HUDEP-2 (cell line): ENCODE data around the gene KLHDC7B.
"Not testable (repeated sequence)": the region's sequence is repeated elsewhere in the genome, so short reads cannot be mapped to it uniquely, and the experiment has no call there.

ENCODE experiments used
- DNase-seq, 76 experiments: peaks; one replicate each; lab custom pipeline; 2025; ENCODE audit not compliant: unreplicated experiment in 76 of 76; lab: John Stamatoyannopoulos, UW

The KLHDC7B gene

DNA sequence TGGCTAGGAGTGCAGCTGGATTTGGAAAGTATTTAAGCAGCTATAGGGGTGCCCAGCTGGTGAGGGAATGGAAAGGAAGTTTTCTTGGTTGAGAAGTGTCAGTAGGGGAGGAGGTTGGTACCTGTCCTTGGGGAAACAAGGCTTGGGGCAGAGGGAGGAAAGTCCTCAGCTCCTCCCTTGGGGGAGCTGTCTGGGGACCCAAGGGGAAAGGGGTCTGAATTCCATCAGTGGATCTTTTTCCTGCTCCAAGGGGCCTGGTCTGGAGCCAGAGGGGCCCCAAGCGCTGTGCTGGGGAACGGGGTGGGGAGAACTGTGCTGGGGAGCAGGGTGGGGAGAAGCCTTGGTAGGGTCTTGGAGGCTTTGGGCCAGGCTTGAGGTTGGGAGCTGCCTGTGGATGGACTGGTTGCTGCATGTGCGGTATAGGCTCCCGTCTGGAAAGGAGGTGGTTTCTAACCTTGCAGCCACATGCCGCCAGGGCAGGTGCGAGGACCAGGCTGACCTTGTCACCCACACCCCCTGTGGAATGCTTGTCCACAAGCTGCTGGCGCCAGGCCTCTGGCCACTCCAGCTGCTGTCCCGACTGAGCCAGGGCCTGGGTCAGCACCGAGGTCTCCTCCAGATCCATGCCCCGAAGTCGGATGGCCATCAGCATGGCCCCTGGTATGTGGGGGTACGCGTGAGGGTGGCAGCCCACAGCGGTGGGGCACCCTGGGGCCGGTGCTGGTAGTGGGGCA is 16.9 kb upstream of the KLHDC7B start:
- no peak for DNase-seq

GRCh38 chr22:50529416-50529896 is 16.2 kb upstream of the KLHDC7B start:
- no peak for DNase-seq

GRCh38 chr22:50529897-50530579 is 15.7 kb upstream of the KLHDC7B start, which contains the start of gene TYMP:
TSS of gene TYMP (minus strand) at chr22:50530012. CDS start at chr22:50529709, 303 bp downstream.
- DNase-seq: peak in 63 of 76 experiments; percentile 11 to 76 (median 49)

GRCh38 chr22:50530580-50530876 is 15.2 kb upstream of the KLHDC7B start:
- DNase-seq: peak in 5 of 76 experiments; percentile 43 to 58 (median 53)

GRCh38 chr22:50530877-50531545 is 14.7 kb upstream of the KLHDC7B start:
- peak in 61 of 76 experiments; percentile 14 to 76 (median 55) for DNase-seq

DNA sequence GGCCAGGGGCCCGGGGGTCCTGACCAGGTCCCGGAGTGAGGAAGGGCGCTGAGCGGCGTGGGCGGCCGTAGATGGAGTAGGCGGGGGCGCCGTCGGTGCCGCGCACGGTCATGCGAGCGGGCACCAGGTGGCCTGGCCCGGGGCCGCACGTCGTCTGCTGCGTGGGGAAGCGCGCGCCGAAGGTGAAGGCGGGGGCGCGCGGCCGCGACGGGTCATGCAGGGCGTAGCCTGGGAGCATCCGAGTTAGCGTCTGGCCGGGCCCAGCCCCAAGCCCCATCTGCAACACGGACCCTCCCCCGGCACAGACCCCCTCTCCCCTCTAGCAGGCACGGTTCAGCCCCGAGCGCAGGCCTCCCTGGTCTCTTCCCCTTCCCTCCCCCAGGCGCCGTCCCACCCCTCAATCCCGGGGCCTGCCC is 14.1 kb upstream of the KLHDC7B start:
- peak in 4 of 76 experiments; percentile 18 to 32 (median 24) for DNase-seq

DNA sequence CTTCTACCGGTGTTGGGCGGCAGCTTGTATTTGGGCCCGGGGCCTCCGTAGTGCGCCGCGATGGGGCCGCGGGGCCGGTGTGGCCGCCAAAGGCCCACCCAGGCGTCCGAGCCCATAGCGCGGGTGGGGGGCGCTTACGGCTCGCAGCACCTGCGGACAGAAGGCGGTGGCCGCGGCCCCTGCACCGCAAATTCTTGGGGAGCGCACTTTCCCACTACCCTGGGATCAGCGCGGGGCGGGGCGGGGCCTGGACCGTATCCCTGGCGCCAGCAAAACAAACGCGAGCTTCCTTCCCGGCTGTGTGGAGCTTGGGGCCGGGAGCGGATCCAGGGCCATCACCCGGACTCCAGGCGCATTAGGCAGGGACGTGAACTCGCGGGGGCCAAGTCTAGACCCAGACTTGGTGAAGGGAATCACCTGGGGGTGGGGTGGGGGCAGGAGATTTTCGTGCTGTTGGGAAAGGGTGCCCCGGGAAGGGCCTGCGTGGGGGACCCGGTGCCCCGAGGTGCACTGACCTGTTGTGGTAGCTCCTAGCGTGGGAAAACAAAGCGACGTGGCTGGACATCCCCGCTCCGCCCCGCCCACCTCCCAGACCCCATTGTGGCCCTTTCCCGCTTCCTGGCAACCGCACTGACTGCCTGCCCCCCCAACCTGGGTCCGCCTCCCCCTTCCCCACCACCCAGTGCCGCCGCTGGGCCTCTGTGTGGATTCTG is 13.6 kb upstream of the KLHDC7B start:
- DNase-seq: no peak

GRCh38 chr22:50532824-50533796 is 12.6 kb upstream of the KLHDC7B start:
- DNase-seq: no peak

GRCh38 chr22:50533856-50534711 is 11.6 kb upstream of the KLHDC7B start:
- not testable (repeated sequence) for DNase-seq

DNA sequence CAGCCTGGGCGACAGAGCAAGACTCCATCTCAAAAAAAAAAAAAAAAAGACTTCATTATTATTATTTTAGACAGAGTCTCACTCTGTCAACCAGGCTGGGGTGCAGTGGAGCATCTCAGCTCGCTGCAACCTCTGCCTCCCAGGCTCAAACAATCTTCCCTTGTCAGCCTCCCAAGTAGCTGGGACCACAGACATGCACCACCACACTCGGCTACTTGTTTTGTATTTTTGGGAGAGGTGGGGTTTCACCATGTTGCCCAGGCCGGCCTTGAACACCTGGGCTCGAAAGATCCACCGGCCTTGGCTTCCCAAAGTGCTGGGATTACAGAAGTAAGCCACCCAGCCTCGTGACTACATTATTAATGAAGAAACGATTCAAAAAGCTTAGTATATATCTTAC is 10.6 kb upstream of the KLHDC7B start:
- DNase-seq: no peak

- no peak for DNase-seq
Observed at GRCh38 chr22:50536226-50536625, 9.5 kb upstream of the KLHDC7B start.

- no peak for DNase-seq
Observed at GRCh38 chr22:50537765-50538164, 7.9 kb upstream of the KLHDC7B start.

GRCh38 chr22:50540381-50540780 is 5.3 kb upstream of the KLHDC7B start:
- no peak for DNase-seq

GRCh38 chr22:50541667-50542026 is 4.1 kb upstream of the KLHDC7B start:
- DNase-seq: peak in 1 of 76 experiments; percentile 16

- peak in 1 of 76 experiments; percentile 8 for DNase-seq
Observed at GRCh38 chr22:50542416-50542927, 3.2 kb upstream of the KLHDC7B start.

DNA sequence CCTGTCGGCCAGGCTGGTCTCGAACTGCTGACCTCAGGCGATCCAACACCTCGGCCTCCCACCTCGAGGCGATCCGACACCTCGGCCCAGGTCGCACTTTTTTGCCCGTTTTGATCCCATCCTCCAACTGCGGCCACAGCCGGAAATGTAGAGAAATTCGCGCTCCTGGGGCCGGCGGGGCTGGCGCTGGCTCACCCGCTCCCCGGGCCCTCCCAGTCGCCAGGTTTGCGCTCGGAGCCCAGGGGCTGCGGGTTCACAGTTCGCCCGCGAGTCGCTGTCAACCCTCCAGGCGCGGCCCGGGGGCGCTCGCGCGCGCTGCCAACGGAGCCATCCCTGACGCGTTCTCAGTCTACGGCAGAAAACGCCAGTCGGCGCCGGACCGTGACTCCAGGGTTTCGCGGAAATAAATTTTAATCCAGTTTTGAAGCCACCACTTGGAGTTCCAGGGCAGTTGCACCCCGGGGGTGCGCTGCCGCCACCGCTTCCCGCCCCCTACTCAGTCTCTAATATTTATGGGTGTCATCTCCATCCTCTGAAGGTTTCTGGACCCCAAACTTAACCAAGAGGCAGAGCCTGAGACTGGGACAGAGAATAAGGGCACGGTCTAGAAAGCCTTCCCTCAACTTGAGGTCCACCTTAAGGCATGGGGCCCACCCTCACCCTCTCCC is 1.5 kb upstream of the KLHDC7B start:
- DNase-seq: peak in 56 of 76 experiments; percentile 10 to 74 (median 46)

- DNase-seq: no peak
Observed at GRCh38 chr22:50544746-50545253, 899 bp upstream of the KLHDC7B start.
